H9 (cell line): ENCODE data around the gene ZNRF1. TPM values are rescaled to one million over a fixed set of nuclear protein-coding genes. Genes with fewer than 3 reads are reported as not detected.
A peak's percentile ranks its signal among the peaks of the same experiment; 100 is the strongest.

Experiments used
- DNase-seq: peaks from one replicate; pipeline ENCODE4 v3.0.0-alpha.2; 2017
- H2AFZ ChIP-seq: one replicate; pipeline ENCODE4 v1.6.1; 2013; ENCODE audit warnings: mild to moderate bottlenecking, low read length, control low read depth, moderate library complexity
- H2AK5ac ChIP-seq: 2 replicates; pipeline ENCODE4 v1.6.1; 2013; ENCODE audit warnings: low read length, control low read depth, mixed read lengths; ENCODE audit not compliant: insufficient read length
- H2BK120ac ChIP-seq: one replicate; pipeline ENCODE4 v1.6.1; 2013; ENCODE audit warnings: low read depth, mild to moderate bottlenecking, low read length, control low read depth, inconsistent platforms; ENCODE audit not compliant: poor library complexity, severe bottlenecking
- H2BK12ac ChIP-seq: 2 replicates; pipeline ENCODE4 v1.6.1; 2013; ENCODE audit warnings: low read length, control low read depth, mixed read lengths, low read depth; ENCODE audit not compliant: insufficient read length
- H2BK15ac ChIP-seq: 2 replicates; pipeline ENCODE4 v1.6.1; 2013; ENCODE audit warnings: low read depth, low read length, control low read depth
- H2BK20ac ChIP-seq: one replicate; pipeline ENCODE4 v1.6.1; 2013; ENCODE audit warnings: low read depth, mild to moderate bottlenecking, low read length, control low read depth, inconsistent platforms; ENCODE audit not compliant: poor library complexity, severe bottlenecking
- H2BK5ac ChIP-seq: 2 replicates; pipeline ENCODE4 v1.6.1; 2013; ENCODE audit warnings: low read length, control low read depth, mixed read lengths; ENCODE audit not compliant: insufficient read length
- H3K14ac ChIP-seq: 2 replicates; pipeline ENCODE4 v1.6.1; 2013; ENCODE audit warnings: low read length, control low read depth; ENCODE audit not compliant: insufficient read depth
- H3K18ac ChIP-seq: 2 replicates; pipeline ENCODE4 v1.6.1; 2013; ENCODE audit warnings: low read depth, mild to moderate bottlenecking, mixed read lengths, low read length, control low read depth; ENCODE audit not compliant: insufficient read length
- H3K23ac ChIP-seq: 2 replicates; pipeline ENCODE4 v1.6.1; 2013; ENCODE audit warnings: low read length, control low read depth, mixed read lengths, low read depth; ENCODE audit not compliant: insufficient read length
- H3K23me2 ChIP-seq: 2 replicates; pipeline ENCODE4 v1.6.1; 2013; ENCODE audit warnings: low read depth, mild to moderate bottlenecking, mixed read lengths, low read length, control low read depth; ENCODE audit not compliant: insufficient read length, poor library complexity, severe bottlenecking
- H3K27ac ChIP-seq: 2 replicates; pipeline ENCODE4 v1.5.1; 2013; ENCODE audit warnings: low read length, control low read depth, mixed read lengths, low read depth; ENCODE audit not compliant: insufficient read length
- H3K27me3 ChIP-seq: 2 replicates; pipeline ENCODE4 v1.6.1; 2013; ENCODE audit warnings: low read length, control low read depth, inconsistent platforms; ENCODE audit not compliant: insufficient read depth
- H3K4ac ChIP-seq: 2 replicates; pipeline ENCODE4 v1.6.1; 2013; ENCODE audit warnings: low read depth, mild to moderate bottlenecking, control low read depth, inconsistent platforms, low read length, moderate library complexity
- H3K4me1 ChIP-seq: 2 replicates; pipeline ENCODE4 v1.6.1; 2013; ENCODE audit warnings: low read length, control low read depth, inconsistent platforms; ENCODE audit not compliant: insufficient read depth
- H3K4me2 ChIP-seq: 2 replicates; pipeline ENCODE4 v1.6.1; 2013; ENCODE audit warnings: low read length, control low read depth, mixed read lengths; ENCODE audit not compliant: insufficient read length, insufficient read depth
- H3K56ac ChIP-seq: 2 replicates; pipeline ENCODE4 v1.6.1; 2013; ENCODE audit warnings: low read depth, mild to moderate bottlenecking, mixed read lengths, low read length, control low read depth; ENCODE audit not compliant: insufficient read length
- H3K79me1 ChIP-seq: 2 replicates; pipeline ENCODE4 v1.6.1; 2013; ENCODE audit warnings: low read depth, mild to moderate bottlenecking, moderate library complexity, low read length, control low read depth, inconsistent platforms; ENCODE audit not compliant: insufficient read depth, poor library complexity, severe bottlenecking
- H3K79me2 ChIP-seq: 2 replicates; pipeline ENCODE4 v1.6.1; 2013; ENCODE audit warnings: low read length, control low read depth, inconsistent platforms; ENCODE audit not compliant: insufficient read depth
- H3K9ac ChIP-seq: 2 replicates; pipeline ENCODE4 v1.6.1; 2013; ENCODE audit warnings: low read length, control low read depth, mixed read lengths; ENCODE audit not compliant: insufficient read length; ENCODE audit errors: extremely low read depth
- H3K9me3 ChIP-seq: one replicate; pipeline ENCODE4 v1.6.1; 2013; ENCODE audit warnings: low read depth, low read length, inconsistent platforms; ENCODE audit not compliant: control insufficient read depth
- H3T11ph ChIP-seq: one replicate; pipeline ENCODE4 v1.6.1; 2013; ENCODE audit warnings: mild to moderate bottlenecking, low read length, control low read depth, inconsistent platforms
- H4K20me1 ChIP-seq: one replicate; pipeline ENCODE4 v1.6.1; 2013; ENCODE audit not compliant: control insufficient read depth, insufficient read length, insufficient read depth
- H4K5ac ChIP-seq: 2 replicates; pipeline ENCODE4 v1.6.1; 2013; ENCODE audit warnings: low read depth, mild to moderate bottlenecking, mixed read lengths, low read length, control low read depth; ENCODE audit not compliant: insufficient read length
- H4K8ac ChIP-seq: replicated peaks from 2 replicates; pipeline ENCODE4 v1.6.1; 2013; ENCODE audit warnings: low read length, control low read depth, mixed read lengths, low read depth; ENCODE audit not compliant: insufficient read length
- H4K91ac ChIP-seq: 2 replicates; pipeline ENCODE4 v1.6.1; 2013; ENCODE audit warnings: low read depth, mild to moderate bottlenecking, moderate library complexity, mixed read lengths, low read length, control low read depth; ENCODE audit not compliant: insufficient read length
- H3K27ac Mint-ChIP-seq, 3 experiments: 2 replicates in 2 of 3; 3 replicates in 1 of 3; pipeline ENCODE4 v1.8.0; 2020 to 2021; ENCODE audit warnings: mixed read lengths in 3 of 3, mild to moderate bottlenecking in 1 of 3, moderate library complexity in 1 of 3
- H3K27me3 Mint-ChIP-seq: 2 replicates; pipeline ENCODE4 v1.8.0; 2021; ENCODE audit warnings: low read depth, mild to moderate bottlenecking, moderate library complexity, mixed read lengths
- H3K36me3 Mint-ChIP-seq, 3 experiments: 2 replicates in 2 of 3; 3 replicates in 1 of 3; pipeline ENCODE4 v1.8.0; 2020 to 2021; ENCODE audit warnings: low read depth in 3 of 3, mixed read lengths in 3 of 3; ENCODE audit not compliant: insufficient read depth in 1 of 3
- H3K4me1 Mint-ChIP-seq, 2 experiments: 2 replicates each; pipeline ENCODE4 v1.8.0; 2020; ENCODE audit warnings: mixed read lengths in 2 of 2
- H3K4me3 Mint-ChIP-seq, 2 experiments: 2 replicates in 1 of 2; 3 replicates in 1 of 2; pipeline ENCODE4 v1.8.0; 2020 to 2021; ENCODE audit warnings: mild to moderate bottlenecking in 2 of 2, mixed read lengths in 2 of 2, moderate library complexity in 1 of 2
- H3K9me3 Mint-ChIP-seq, 2 experiments: 2 replicates in 1 of 2; 3 replicates in 1 of 2; pipeline ENCODE4 v1.8.0; 2020; ENCODE audit warnings: mild to moderate bottlenecking in 2 of 2, mixed read lengths in 2 of 2, moderate library complexity in 1 of 2
- WGBS: extraction: QIAGEN DNeasy Blood & Tissue Kit; methylation state at CpG from one replicate; pipeline ENCODE4 v1.1.7; 2013; ENCODE audit warnings: missing lambda C conversion rate, low lambda C conversion rate, mixed read lengths; ENCODE audit not compliant: insufficient read length; ENCODE audit errors: extremely low coverage; 5-methylcytosine and 5-hydroxymethylcytosine counted together
- total RNA-seq: library from RNA; stranded (reverse); gene quantifications from 2 replicates; pipeline ENCODE4 v1.2.1, GENCODE V29; 2021
- TF ChIP-seq, protein P1 (sequence below): fragments of 200-600 bp; sonication (generic); conservative IDR thresholded peaks from 3 replicates; pipeline ENCODE4 v1.8.0; 2021; ENCODE audit warnings: antibody characterized with exemption, mild to moderate bottlenecking

The ZNRF1 gene
- total RNA-seq, 1 experiment from 2014 or later: 49.6 TPM

DNA sequence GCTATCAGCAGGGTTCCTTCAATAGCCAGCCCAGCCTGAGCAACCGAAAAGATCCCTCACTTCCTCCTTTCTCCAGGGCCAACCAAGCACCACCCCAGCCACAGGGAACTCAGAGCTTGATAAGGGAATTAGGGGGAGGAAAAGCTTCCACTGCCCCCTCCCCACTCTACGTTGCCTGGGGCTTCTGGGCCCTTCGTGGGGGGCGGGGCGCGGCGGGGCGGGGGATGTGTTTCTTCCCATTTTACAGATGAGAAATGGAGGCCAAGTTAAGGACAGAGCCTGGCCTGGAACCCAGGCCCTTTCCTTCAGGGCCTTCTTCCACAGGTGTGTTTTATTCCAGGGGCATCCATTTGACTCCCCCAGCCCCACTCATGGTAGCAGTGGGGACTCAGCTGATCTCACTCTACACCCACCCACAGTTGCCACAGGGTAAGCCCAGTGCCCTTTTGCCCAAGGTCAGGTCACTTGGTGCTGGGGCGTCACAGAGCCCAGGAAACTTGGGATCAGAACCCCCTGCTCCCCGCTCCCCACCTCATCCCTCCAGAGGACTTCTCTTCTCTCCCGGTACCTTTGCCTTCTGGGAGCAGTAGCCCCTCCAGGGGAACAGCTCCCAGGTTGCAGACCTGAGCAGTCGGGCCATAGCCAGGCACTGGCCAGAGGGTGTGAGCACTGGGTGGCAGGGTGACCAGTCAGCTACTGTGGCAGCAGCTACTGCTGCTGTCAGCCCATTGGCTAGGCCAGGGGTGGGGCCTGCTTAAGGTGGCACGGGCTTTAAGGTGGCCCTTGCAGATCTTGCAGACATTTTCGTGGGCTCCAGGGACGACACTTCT is 117.5 kb downstream of the ZNRF1 start, which contains the start of gene LDHD:
TSS of gene LDHD (minus strand) at position 700 of the 830 bp plus-strand sequence. CDS start at position 640, 60 bp downstream.
- Histone ChIP-seq H3K4ac (no peak within 1 kb of the TSS), H3T11ph (no peak within 1 kb of the TSS), H2BK120ac (no peak within 1 kb of the TSS), H3K4me2 (peak within 1 kb of the TSS; percentile 4), H3K56ac (no peak within 1 kb of the TSS), H4K8ac (no peak within 1 kb of the TSS), H3K23me2 (no peaks in the 10 kb centered on the region), H3K23ac (no peak within 1 kb of the TSS), H2BK5ac (no peak within 1 kb of the TSS), H3K27ac (no peak within 1 kb of the TSS), H2BK15ac (no peak within 1 kb of the TSS), H4K20me1 (no peaks in the 10 kb centered on the region), H2AFZ (no peak within 1 kb of the TSS), H3K9me3 (no peaks in the 10 kb centered on the region), H3K18ac (no peak within 1 kb of the TSS), H3K9ac (no peak within 1 kb of the TSS), H3K4me1 (peaks cover 6% of the 10 kb centered on the region; the same call in 1 of the 2 replicates), H3K14ac (no peak within 1 kb of the TSS; the same call in 1 of the 2 replicates), H3K27me3 (no peaks in the 10 kb centered on the region), H2BK12ac (no peak within 1 kb of the TSS), H3K79me2 (no peaks in the 10 kb centered on the region), H2BK20ac (no peak within 1 kb of the TSS), H2AK5ac (no peak within 1 kb of the TSS), H4K91ac (no peak within 1 kb of the TSS), H3K79me1 (no peaks in the 10 kb centered on the region), H4K5ac (no peak within 1 kb of the TSS)
- Mint-ChIP-seq H3K4me1 (peaks cover 46 to 64% of the 10 kb centered on the region in 2 experiments), H3K9me3 (peaks cover 5 to 9% of the 10 kb centered on the region in 2 experiments), H3K27ac (peak within 1 kb of the TSS; percentile 94 to 97 (median 95)), H3K36me3 (peaks cover 1 to 3% (median 2%) of the 10 kb centered on the region in 3 experiments), H3K4me3 (peak within 1 kb of the TSS; percentile 72 to 73), H3K27me3 (peaks cover 2% of the 10 kb centered on the region; the same call in 1 of the 2 replicates)
- DNase-seq: peak; percentile 88
- no CpG with 5 or more reads among the region's 15 CpGs for WGBS
- TF ChIP-seq, protein P1, sequence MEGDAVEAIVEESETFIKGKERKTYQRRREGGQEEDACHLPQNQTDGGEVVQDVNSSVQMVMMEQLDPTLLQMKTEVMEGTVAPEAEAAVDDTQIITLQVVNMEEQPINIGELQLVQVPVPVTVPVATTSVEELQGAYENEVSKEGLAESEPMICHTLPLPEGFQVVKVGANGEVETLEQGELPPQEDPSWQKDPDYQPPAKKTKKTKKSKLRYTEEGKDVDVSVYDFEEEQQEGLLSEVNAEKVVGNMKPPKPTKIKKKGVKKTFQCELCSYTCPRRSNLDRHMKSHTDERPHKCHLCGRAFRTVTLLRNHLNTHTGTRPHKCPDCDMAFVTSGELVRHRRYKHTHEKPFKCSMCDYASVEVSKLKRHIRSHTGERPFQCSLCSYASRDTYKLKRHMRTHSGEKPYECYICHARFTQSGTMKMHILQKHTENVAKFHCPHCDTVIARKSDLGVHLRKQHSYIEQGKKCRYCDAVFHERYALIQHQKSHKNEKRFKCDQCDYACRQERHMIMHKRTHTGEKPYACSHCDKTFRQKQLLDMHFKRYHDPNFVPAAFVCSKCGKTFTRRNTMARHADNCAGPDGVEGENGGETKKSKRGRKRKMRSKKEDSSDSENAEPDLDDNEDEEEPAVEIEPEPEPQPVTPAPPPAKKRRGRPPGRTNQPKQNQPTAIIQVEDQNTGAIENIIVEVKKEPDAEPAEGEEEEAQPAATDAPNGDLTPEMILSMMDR: no peak
